ENCODE results near the gene TSPAN9.

DNA sequence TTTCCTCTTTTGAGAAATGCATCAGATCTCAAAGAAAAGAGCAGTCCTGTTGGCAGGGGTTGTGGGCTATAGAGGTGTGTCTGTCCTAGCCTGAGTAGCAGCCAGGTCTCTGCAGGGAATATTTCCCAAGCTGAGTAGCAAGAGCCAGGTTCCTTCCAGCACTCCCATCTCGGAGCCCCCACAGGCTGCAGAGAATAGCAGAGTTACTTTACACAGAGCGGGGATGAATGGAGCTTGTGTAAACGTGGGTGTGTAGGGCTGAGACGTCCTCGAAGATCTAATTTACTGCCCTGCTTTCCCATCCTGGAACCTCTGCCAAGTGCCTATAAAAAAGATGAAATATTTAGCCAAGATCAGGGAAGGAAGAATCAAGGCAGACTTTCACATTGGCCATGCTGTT lies 156.6 kb downstream of the TSPAN9 start:
- TF ChIP-seq, protein P1, sequence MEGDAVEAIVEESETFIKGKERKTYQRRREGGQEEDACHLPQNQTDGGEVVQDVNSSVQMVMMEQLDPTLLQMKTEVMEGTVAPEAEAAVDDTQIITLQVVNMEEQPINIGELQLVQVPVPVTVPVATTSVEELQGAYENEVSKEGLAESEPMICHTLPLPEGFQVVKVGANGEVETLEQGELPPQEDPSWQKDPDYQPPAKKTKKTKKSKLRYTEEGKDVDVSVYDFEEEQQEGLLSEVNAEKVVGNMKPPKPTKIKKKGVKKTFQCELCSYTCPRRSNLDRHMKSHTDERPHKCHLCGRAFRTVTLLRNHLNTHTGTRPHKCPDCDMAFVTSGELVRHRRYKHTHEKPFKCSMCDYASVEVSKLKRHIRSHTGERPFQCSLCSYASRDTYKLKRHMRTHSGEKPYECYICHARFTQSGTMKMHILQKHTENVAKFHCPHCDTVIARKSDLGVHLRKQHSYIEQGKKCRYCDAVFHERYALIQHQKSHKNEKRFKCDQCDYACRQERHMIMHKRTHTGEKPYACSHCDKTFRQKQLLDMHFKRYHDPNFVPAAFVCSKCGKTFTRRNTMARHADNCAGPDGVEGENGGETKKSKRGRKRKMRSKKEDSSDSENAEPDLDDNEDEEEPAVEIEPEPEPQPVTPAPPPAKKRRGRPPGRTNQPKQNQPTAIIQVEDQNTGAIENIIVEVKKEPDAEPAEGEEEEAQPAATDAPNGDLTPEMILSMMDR (IDR thresholded peaks at IDR 0.05) = no peak
- TF ChIP-seq POLR2A (IDR thresholded peaks at IDR 0.05) (no peak), EP300 (IDR thresholded peaks at IDR 0.05) (no peak)
